KOPT-K1 (cell line): ENCODE data around the gene SPNS1.
"Not testable (repeated sequence)": the region's sequence is repeated elsewhere in the genome, so short reads cannot be mapped to it uniquely, and the experiment has no call there.

Experiments
- H3K27ac ChIP-seq: fragments of 200-600 bp; sonication (generic); 2 replicates; pipeline ENCODE4 v1.5.1; 2016; ENCODE audit warnings: antibody characterized with exemption, mild to moderate bottlenecking, low read depth, low read length; ENCODE audit not compliant: poor library complexity, severe bottlenecking
- H3K36me3 ChIP-seq: fragments of 200-600 bp; sonication (generic); 2 replicates; pipeline ENCODE4 v1.5.1; 2017; ENCODE audit warnings: antibody characterized with exemption, mild to moderate bottlenecking, low read length, moderate library complexity; ENCODE audit not compliant: insufficient read depth
- H3K9me3 ChIP-seq: fragments of 200-600 bp; sonication (generic); 2 replicates; pipeline ENCODE4 v1.5.1; 2017; ENCODE audit warnings: antibody characterized with exemption, low read length, mild to moderate bottlenecking; ENCODE audit not compliant: insufficient read depth, poor library complexity, severe bottlenecking

The SPNS1 gene

DNA sequence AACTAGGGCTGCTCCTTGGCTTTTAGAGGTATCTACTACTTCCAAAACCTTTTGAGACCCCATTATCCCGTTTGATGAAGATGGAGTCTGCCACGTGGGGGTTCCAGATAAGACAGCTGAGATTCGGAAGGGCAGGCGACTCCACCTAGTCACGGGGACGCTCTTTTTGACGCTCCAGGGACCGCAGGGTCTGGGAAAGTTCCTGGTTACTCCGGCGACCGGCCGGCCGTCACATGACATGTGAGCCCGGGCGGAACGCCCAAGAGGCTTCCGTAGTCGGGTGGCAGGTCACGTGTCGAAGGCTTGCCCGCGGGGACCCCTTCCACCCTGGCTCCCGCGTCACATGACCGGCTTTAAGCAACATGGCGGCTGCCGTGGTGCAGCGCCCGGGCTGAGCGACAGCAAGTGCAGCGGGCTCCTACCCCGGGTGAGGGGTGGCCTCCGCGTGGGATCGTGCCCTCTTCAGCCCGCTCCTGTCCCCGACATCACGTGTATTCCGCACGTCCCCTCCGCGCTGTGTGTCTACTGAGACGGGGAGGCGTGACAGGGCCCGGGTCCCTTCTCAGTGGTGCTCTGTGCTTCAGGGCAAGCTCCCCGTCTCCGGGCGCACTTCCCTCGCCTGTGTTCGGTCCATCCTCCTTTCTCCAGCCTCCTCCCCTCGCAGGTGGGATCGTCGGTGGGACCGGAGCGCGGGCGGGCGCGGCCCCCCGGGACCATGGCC, at the start of gene SPNS1:
Gene SPNS1, plus strand, starts transcription at position 342 of the 721 bp plus-strand sequence. Its CDS starts 374 bp downstream, at position 716.
- peaks cover 23% of the 10 kb centered on the region; the same call in 1 of the 2 replicates for H3K36me3 ChIP-seq
- no peaks in the 10 kb centered on the region for H3K9me3 ChIP-seq
- H3K27ac ChIP-seq: peak within 1 kb of the TSS; percentile 82

- peaks cover 33% of the 10 kb centered on the region for H3K36me3 ChIP-seq
- peak overlapping the region; percentile 99 for H3K27ac ChIP-seq
- no peaks in the 10 kb centered on the region for H3K9me3 ChIP-seq
Observed at GRCh38 chr16:28925386-28926228, 49.0 kb upstream of the SPNS1 start.

- H3K36me3 ChIP-seq: peaks cover 27% of the 10 kb centered on the region
- H3K9me3 ChIP-seq: not testable (repeated sequence)
- peak overlapping the region; percentile 99 for H3K27ac ChIP-seq
Observed at GRCh38 chr16:28926284-28926683, 48.3 kb upstream of the SPNS1 start.

DNA sequence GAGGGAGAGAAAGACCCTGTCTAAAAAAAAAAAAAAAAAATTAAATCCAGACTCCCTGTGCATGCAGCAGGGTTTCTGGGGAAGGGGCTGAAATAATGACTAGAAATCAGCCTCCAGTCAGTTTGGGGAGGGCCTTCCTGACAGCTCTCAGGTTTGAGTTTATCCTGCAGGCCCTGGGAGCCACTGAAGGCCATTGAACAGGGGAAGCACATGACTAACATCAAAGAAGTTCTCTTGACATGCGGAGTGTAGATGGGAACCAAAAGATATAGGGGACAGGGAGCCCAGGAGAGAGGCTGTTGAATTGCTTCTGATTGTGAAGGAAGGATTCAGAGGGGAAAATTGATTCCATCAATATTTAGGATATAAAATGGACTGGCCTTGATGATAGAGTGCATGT, 46.8 kb upstream of the SPNS1 start:
- Histone ChIP-seq H3K27ac (no peak overlapping the region), H3K9me3 (no peaks in the 10 kb centered on the region), H3K36me3 (peaks cover 13% of the 10 kb centered on the region)

- no peaks in the 10 kb centered on the region for H3K36me3 ChIP-seq
- H3K27ac ChIP-seq: peak overlapping the region; percentile 52
- no peaks in the 10 kb centered on the region for H3K9me3 ChIP-seq
Observed at GRCh38 chr16:28930203-28930602, 44.4 kb upstream of the SPNS1 start.

DNA sequence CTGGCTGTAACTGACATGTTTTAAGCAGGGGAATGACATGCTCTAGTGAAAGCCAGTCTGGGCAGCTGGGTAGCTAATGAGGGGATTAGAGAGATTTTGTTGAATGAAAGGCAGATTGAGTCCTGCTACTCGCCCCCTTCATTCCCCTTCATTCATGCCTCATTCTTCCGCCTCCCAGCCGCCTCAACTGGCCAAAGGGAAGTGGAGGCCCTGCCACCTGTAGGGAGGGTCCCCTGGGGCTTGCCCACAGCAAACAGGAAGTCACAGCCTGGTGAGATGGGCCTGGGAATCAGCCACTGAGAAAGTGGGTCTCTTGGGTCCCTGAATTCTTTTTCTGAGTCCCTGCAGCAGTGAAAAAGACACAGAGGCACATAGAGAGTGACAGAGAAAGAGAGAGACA, 43.9 kb upstream of the SPNS1 start:
- Histone ChIP-seq H3K9me3 (no peaks in the 10 kb centered on the region), H3K27ac (peak overlapping the region; percentile 52), H3K36me3 (no peaks in the 10 kb centered on the region)

- peak within 1 kb of the TSS; percentile 52 for H3K27ac ChIP-seq
- no peaks in the 10 kb centered on the region for H3K9me3 ChIP-seq
- H3K36me3 ChIP-seq: no peaks in the 10 kb centered on the region
Observed at GRCh38 chr16:28931801-28932225, 42.8 kb upstream of the SPNS1 start, which contains the start of gene CD19. Gene CD19 (plus strand): TSS chr16:28931971. CDS start chr16:28932001, 30 bp downstream.

- H3K27ac ChIP-seq: no peak overlapping the region
- no peaks in the 10 kb centered on the region for H3K9me3 ChIP-seq
- H3K36me3 ChIP-seq: no peaks in the 10 kb centered on the region
Observed at GRCh38 chr16:28932339-28933141, 42.0 kb upstream of the SPNS1 start.

- Histone ChIP-seq H3K9me3 (no peaks in the 10 kb centered on the region), H3K36me3 (no peaks in the 10 kb centered on the region), H3K27ac (no peak overlapping the region)
Observed at GRCh38 chr16:28933171-28933570, 41.4 kb upstream of the SPNS1 start.

DNA sequence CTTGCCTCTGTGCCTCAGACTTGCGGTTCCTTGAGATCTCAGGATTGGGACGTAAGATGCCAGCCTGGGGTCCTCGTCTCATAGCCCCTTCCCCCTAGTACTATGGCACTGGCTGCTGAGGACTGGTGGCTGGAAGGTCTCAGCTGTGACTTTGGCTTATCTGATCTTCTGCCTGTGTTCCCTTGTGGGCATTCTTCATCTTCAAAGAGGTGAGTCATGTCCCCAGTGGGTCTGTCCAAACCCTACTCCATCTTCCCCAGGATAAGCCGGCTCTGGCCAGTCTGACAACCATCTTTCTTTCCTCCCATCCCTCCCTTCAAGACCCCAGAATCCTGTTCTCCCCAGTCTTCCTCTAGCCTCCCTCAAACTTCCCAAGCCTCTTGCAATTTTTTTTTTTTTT, 39.2 kb upstream of the SPNS1 start:
- H3K27ac ChIP-seq: no peak overlapping the region
- no peaks in the 10 kb centered on the region for H3K36me3 ChIP-seq
- H3K9me3 ChIP-seq: no peaks in the 10 kb centered on the region

- no peaks in the 10 kb centered on the region for H3K36me3 ChIP-seq
- no peaks in the 10 kb centered on the region for H3K9me3 ChIP-seq
- H3K27ac ChIP-seq: no peak overlapping the region
Observed at GRCh38 chr16:28935924-28936783, 38.4 kb upstream of the SPNS1 start.

GRCh38 chr16:28936784-28937155, 37.8 kb upstream of the SPNS1 start:
- no peaks in the 10 kb centered on the region for H3K36me3 ChIP-seq
- no peak overlapping the region for H3K27ac ChIP-seq
- H3K9me3 ChIP-seq: no peaks in the 10 kb centered on the region

DNA sequence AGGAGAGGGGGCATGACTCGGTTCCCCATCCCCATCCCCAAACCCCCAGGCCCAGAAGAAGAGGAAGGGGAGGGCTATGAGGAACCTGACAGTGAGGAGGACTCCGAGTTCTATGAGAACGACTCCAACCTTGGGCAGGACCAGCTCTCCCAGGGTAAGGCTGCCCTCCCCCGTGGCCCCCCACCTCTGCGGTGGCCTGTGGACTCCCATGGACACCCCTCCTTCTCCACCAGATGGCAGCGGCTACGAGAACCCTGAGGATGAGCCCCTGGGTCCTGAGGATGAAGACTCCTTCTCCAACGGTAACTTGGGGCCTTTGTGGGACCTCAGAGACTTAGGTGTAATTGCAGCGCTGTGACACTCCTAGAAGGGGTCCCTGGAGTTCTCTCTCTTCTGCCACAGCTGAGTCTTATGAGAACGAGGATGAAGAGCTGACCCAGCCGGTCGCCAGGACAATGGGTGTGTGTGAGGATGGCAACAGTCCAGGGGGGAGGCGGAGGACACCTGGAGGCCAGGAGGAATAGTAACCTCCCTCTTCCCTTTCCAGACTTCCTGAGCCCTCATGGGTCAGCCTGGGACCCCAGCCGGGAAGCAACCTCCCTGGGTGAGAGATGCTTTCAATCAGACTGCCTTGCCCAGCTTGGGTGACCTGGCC, 37.2 kb upstream of the SPNS1 start:
- H3K36me3 ChIP-seq: no peaks in the 10 kb centered on the region
- no peaks in the 10 kb centered on the region for H3K9me3 ChIP-seq
- H3K27ac ChIP-seq: no peak overlapping the region

GRCh38 chr16:28938721-28939120, 35.9 kb upstream of the SPNS1 start:
- no peak overlapping the region for H3K27ac ChIP-seq
- no peaks in the 10 kb centered on the region for H3K36me3 ChIP-seq
- H3K9me3 ChIP-seq: no peaks in the 10 kb centered on the region
